Hepatocyte (in vitro differentiated cells): Measurements from ENCODE around the gene TMED8. TPM values are rescaled to one million over a fixed set of nuclear protein-coding genes. Genes with fewer than 3 reads are reported as not detected.
"Not testable (repeated sequence)": the region's sequence is repeated elsewhere in the genome, so short reads cannot be mapped to it uniquely, and the experiment has no call there.

ENCODE experiments used
- DNase-seq: peaks from one replicate; pipeline ENCODE4 v3.0.0-alpha.2; 2016; ENCODE audit warnings: low spot score
- H2AFZ ChIP-seq: fragments of 200-600 bp; sonication (generic); 2 replicates; pipeline ENCODE4 v1.6.0; 2016; ENCODE audit warnings: antibody characterized with exemption, mild to moderate bottlenecking
- H3K27ac ChIP-seq: fragments of 200-600 bp; sonication (generic); 2 replicates; pipeline ENCODE4 v1.5.1; 2016; ENCODE audit warnings: mild to moderate bottlenecking
- H3K27me3 ChIP-seq: fragments of 200-600 bp; sonication (generic); 2 replicates; pipeline ENCODE4 v1.6.1; 2016
- H3K36me3 ChIP-seq: fragments of 200-600 bp; sonication (generic); replicated peaks from 2 replicates; pipeline ENCODE4 v1.5.1; 2016; ENCODE audit warnings: low read depth; ENCODE audit not compliant: insufficient read depth
- H3K4me1 ChIP-seq: fragments of 200-600 bp; sonication (generic); 2 replicates; pipeline ENCODE4 v1.5.1; 2016; ENCODE audit warnings: mild to moderate bottlenecking, moderate library complexity; ENCODE audit not compliant: insufficient read depth
- H3K4me2 ChIP-seq: fragments of 200-600 bp; sonication (generic); 2 replicates; pipeline ENCODE4 v1.6.0; 2016
- H3K4me3 ChIP-seq: fragments of 200-600 bp; sonication (generic); 2 replicates; pipeline ENCODE4 v1.5.1; 2016; ENCODE audit warnings: mild to moderate bottlenecking
- H3K79me2 ChIP-seq: fragments of 200-600 bp; sonication (generic); 2 replicates; pipeline ENCODE4 v1.6.0; 2017; ENCODE audit warnings: mild to moderate bottlenecking
- H3K9me2 ChIP-seq: fragments of 200-600 bp; sonication (generic); replicated peaks from 2 replicates; pipeline ENCODE4 v1.6.0; 2017; ENCODE audit warnings: mild to moderate bottlenecking; ENCODE audit not compliant: insufficient read depth
- H3K9me3 ChIP-seq: fragments of 200-600 bp; sonication (generic); 2 replicates; pipeline ENCODE4 v1.5.1; 2016; ENCODE audit warnings: low read depth, mild to moderate bottlenecking
- H4K20me1 ChIP-seq: fragments of 200-600 bp; sonication (generic); 2 replicates; pipeline ENCODE4 v1.6.0; 2016; ENCODE audit warnings: mild to moderate bottlenecking; ENCODE audit not compliant: insufficient read depth, poor library complexity, severe bottlenecking
- EZH2 ChIP-seq: fragments of 200-600 bp; sonication (generic); IDR thresholded peaks from 2 replicates; pipeline ENCODE4 v1.6.1; 2016; ENCODE audit warnings: antibody characterized with exemption, mild to moderate bottlenecking, borderline replicate concordance
- EZH2phosphoT487 ChIP-seq: fragments of 200-600 bp; sonication (generic); IDR thresholded peaks from one replicate; pipeline ENCODE4 v1.6.1; 2018; ENCODE audit warnings: antibody characterized with exemption, mild to moderate bottlenecking, low read depth, moderate library complexity; ENCODE audit not compliant: unreplicated experiment, severe bottlenecking
- WGBS: methylation state at CpG from one replicate; pipeline ENCODE4 v1.1.6; 2016; ENCODE audit warnings: low lambda C conversion rate; ENCODE audit errors: missing lambda C conversion rate; 5-methylcytosine and 5-hydroxymethylcytosine counted together
- polyA plus RNA-seq: library from polyadenylated mRNA; unstranded; fragments of >200 nt; fragmentation: Nextera tagmentation; extraction: Ambion mirVana; gene quantifications from 2 replicates; pipeline ENCODE4 v1.2.1, GENCODE V29; 2016
- total RNA-seq: library from RNA; depleted of rRNA; stranded (reverse); fragments of >200 nt; gene quantifications from 2 replicates; pipeline ENCODE4 v1.2.3, GENCODE V29; 2014
- TF ChIP-seq, protein P1 (sequence below): fragments of 200-600 bp; sonication (generic); IDR thresholded peaks from 2 replicates; pipeline ENCODE4 v1.5.1; 2016; ENCODE audit warnings: antibody characterized with exemption, mild to moderate bottlenecking; ENCODE audit not compliant: poor library complexity

The TMED8 gene
- total and polyA plus RNA-seq, 2 experiments from 2014 or later: 4.0 to 16.0 TPM

DNA sequence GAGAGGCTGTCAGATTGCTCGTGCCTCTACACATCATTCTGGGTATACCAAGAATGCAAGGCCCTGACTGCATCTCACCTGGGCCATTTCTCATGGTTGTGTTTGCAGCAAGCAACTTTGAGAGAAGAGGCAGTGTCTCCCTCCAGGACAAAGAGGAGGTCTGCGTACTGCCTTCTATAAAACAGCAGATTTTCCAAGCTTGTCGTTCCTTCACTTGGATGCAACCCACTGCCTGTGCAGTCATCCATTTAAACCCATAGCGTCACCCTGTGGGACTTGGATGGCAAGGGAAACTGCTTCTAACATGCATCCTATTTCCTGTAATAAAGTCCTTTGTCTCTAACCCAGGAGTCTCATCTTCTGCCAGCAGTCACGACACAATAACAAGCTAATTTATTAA is 57.5 kb downstream of the TMED8 start:
- Histone ChIP-seq H3K9me2 (no peaks in the 10 kb centered on the region), H2AFZ (no peak overlapping the region), H3K27ac (peak overlapping the region; percentile 39), H3K4me3 (peak overlapping the region; percentile 80), H3K79me2 (peaks cover 47% of the 10 kb centered on the region), H3K4me1 (peaks cover 32% of the 10 kb centered on the region), H3K36me3 (no peaks in the 10 kb centered on the region), H3K4me2 (peak overlapping the region; percentile 84), H3K9me3 (no peaks in the 10 kb centered on the region), H3K27me3 (no peaks in the 10 kb centered on the region), H4K20me1 (no peaks in the 10 kb centered on the region)
- no peak for TF ChIP-seq EZH2
- TF ChIP-seq, protein P1, sequence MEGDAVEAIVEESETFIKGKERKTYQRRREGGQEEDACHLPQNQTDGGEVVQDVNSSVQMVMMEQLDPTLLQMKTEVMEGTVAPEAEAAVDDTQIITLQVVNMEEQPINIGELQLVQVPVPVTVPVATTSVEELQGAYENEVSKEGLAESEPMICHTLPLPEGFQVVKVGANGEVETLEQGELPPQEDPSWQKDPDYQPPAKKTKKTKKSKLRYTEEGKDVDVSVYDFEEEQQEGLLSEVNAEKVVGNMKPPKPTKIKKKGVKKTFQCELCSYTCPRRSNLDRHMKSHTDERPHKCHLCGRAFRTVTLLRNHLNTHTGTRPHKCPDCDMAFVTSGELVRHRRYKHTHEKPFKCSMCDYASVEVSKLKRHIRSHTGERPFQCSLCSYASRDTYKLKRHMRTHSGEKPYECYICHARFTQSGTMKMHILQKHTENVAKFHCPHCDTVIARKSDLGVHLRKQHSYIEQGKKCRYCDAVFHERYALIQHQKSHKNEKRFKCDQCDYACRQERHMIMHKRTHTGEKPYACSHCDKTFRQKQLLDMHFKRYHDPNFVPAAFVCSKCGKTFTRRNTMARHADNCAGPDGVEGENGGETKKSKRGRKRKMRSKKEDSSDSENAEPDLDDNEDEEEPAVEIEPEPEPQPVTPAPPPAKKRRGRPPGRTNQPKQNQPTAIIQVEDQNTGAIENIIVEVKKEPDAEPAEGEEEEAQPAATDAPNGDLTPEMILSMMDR: no peak
- no peak for TF ChIP-seq EZH2phosphoT487
- no peak for DNase-seq
- 60% methylated on average over 5 of the region's 5 CpGs for WGBS

DNA sequence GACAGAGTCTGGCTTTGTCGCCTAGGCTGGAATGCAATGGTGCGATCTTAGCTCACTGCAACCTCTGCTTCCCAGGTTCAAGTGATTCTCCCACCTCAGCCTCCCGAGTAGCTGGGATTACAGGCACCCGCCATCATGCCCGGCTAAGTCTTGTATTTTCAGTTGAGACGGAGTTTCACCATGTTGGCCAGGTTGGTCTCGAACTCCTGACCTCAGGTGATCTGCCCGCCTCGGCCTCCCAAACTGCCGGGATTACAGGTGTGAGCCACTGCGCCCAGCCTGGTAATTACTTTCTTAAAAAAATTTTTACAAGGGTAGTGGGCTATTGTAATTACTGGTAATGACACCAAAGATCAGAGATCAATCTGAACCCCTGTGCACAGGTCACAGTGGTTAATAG is 58.1 kb downstream of the TMED8 start:
- H3K4me3 ChIP-seq, H3K27me3 ChIP-seq, H3K36me3 ChIP-seq, H3K27ac ChIP-seq, H2AFZ ChIP-seq, H3K9me3 ChIP-seq, H3K9me2 ChIP-seq, H4K20me1 ChIP-seq, DNase-seq: not testable (repeated sequence)
- Histone ChIP-seq H3K79me2 (peaks cover 47% of the 10 kb centered on the region), H3K4me1 (peaks cover 36% of the 10 kb centered on the region), H3K4me2 (peak overlapping the region; percentile 84)
- 95% methylated on average over 11 of the region's 11 CpGs for WGBS

DNA sequence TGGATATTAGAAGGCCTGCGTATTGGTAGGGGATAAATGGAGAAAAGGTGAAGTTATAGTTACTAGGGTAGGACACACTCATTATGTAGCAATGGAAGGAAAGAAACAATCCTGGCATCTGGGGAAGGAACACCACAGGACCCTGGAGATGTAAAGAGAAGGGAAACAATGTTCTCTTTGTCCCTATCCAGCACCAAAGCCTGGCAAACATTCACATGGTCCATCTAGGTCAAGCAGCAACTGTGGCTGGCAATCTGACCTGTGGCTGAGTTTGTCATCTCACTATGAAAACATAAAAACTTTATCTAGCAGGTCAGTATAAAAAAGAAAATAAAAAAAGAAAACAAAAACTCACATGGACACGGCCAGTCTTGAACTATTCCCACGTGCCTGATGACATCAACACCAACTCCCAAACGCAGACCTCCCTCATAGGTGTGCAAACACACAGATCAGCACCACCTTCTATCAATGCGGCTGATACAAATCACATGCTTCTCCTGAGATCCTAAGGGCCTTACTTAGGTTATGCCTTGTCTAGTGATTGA is 58.8 kb downstream of the TMED8 start:
- Histone ChIP-seq H3K79me2 (peaks cover 47% of the 10 kb centered on the region), H3K36me3 (no peaks in the 10 kb centered on the region)
- 96% methylated on average over 5 of the region's 5 CpGs for WGBS

DNA sequence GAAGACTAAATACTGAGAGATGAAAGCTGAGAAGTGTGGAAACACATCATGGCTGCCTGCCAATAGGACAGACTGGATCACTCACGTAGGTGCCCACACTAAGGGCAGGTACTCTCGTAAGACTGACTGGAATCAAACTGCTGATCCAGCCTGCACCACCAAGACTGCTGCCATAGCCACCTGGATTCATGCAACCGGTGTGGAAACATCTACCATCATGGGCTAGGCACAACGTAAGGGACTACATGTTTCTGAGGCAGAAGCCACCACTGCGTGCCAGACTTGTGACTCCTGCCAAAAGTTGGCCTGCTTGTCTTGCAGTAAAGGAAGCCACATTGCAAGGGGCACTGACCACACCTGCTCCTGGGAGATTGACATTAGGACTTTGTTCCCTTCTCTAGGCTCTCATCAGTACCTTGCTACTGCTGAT is 60.0 kb downstream of the TMED8 start:
- H3K4me3 ChIP-seq: no peak overlapping the region
- H3K4me2 ChIP-seq: no peak overlapping the region
- no peak for DNase-seq
- WGBS: 85% methylated on average over 5 of the region's 5 CpGs
- H3K27ac ChIP-seq: no peak overlapping the region
- H3K9me2 ChIP-seq: no peaks in the 10 kb centered on the region
- no peaks in the 10 kb centered on the region for H3K36me3 ChIP-seq
- peaks cover 39% of the 10 kb centered on the region for H3K4me1 ChIP-seq
- no peaks in the 10 kb centered on the region for H3K27me3 ChIP-seq
- H3K79me2 ChIP-seq: peaks cover 44% of the 10 kb centered on the region
- H2AFZ ChIP-seq: no peak overlapping the region
- TF ChIP-seq EZH2phosphoT487 (no peak), EZH2 (no peak)
- TF ChIP-seq, protein P1: no peak
- no peaks in the 10 kb centered on the region for H3K9me3 ChIP-seq
- no peaks in the 10 kb centered on the region for H4K20me1 ChIP-seq

More for the DNA sequence above, 58.8 kb downstream of the TMED8 start:
- TF ChIP-seq EZH2 (no peak), EZH2phosphoT487 (no peak)
- TF ChIP-seq, protein P1: no peak
- Histone ChIP-seq H3K27me3 (no peaks in the 10 kb centered on the region), H3K4me1 (peaks cover 42% of the 10 kb centered on the region), H3K9me3 (no peaks in the 10 kb centered on the region), H3K9me2 (no peaks in the 10 kb centered on the region), H4K20me1 (no peaks in the 10 kb centered on the region), H2AFZ (no peak overlapping the region), H3K4me3 (no peak overlapping the region), H3K4me2 (no peak overlapping the region), H3K27ac (peak overlapping the region; percentile 43)
- DNase-seq: no peak
